Activated CD8-positive, alpha-beta memory T cell treated with anti-CD3 and anti-CD28 coated beads, Interleukin-2, amount 50 U/mL, for 1 hour (primary cell): ENCODE data around the gene SMAD6.

ENCODE experiments used
- DNase-seq: peaks from one replicate; pipeline ENCODE4 v3.0.0-alpha.2; 2020; ENCODE audit errors: extremely low read depth

Gene SMAD6

GRCh38 chr15:66721020-66721419 is 19.0 kb downstream of the SMAD6 start:
- no peak for DNase-seq

- DNase-seq, result no peak
Observed at GRCh38 chr15:66721501-66721937, 19.5 kb downstream of the SMAD6 start.

- DNase-seq, result no peak
Observed at GRCh38 chr15:66721954-66722353, 19.9 kb downstream of the SMAD6 start.

GRCh38 chr15:66722757-66723540 is 20.9 kb downstream of the SMAD6 start:
- DNase-seq, result no peak

- no peak for DNase-seq
Observed at GRCh38 chr15:66723826-66724731, 22.0 kb downstream of the SMAD6 start.

- DNase-seq, result no peak
Observed at GRCh38 chr15:66724732-66725463, 22.9 kb downstream of the SMAD6 start.

- no peak for DNase-seq
Observed at GRCh38 chr15:66725464-66725785, 23.4 kb downstream of the SMAD6 start.

GRCh38 chr15:66726386-66726785 is 24.4 kb downstream of the SMAD6 start:
- DNase-seq, result no peak

- DNase-seq, result no peak
Observed at GRCh38 chr15:66729331-66729951, 27.4 kb downstream of the SMAD6 start.

- DNase-seq, result no peak
Observed at GRCh38 chr15:66730168-66731021, 28.4 kb downstream of the SMAD6 start.

- DNase-seq, result no peak
Observed at GRCh38 chr15:66733976-66734375, 31.9 kb downstream of the SMAD6 start.

- DNase-seq, result no peak
Observed at GRCh38 chr15:66734961-66735908, 33.2 kb downstream of the SMAD6 start.

- no peak for DNase-seq
Observed at GRCh38 chr15:66735909-66736305, 33.9 kb downstream of the SMAD6 start.

- DNase-seq, result no peak
Observed at GRCh38 chr15:66737243-66738010, 35.4 kb downstream of the SMAD6 start.

GRCh38 chr15:66738116-66738515 is 36.1 kb downstream of the SMAD6 start:
- no peak for DNase-seq

- DNase-seq, result no peak
Observed at GRCh38 chr15:66738595-66738994, 36.6 kb downstream of the SMAD6 start.

GRCh38 chr15:66739287-66739686 is 37.3 kb downstream of the SMAD6 start:
- no peak for DNase-seq

- DNase-seq, result no peak
Observed at GRCh38 chr15:66740802-66741201, 38.8 kb downstream of the SMAD6 start.

GRCh38 chr15:66741646-66742045 is 39.6 kb downstream of the SMAD6 start:
- no peak for DNase-seq
